Activated CD4-positive, alpha-beta T cell treated with anti-CD3 and anti-CD28 coated beads for 48 hours (primary cell): ENCODE measurements around the gene ASF1B.

Experiments
- DNase-seq: peaks from one replicate; pipeline ENCODE4 v3.0.0-alpha.2; 2020

ASF1B gene

GRCh38 chr19:14105680-14106079 lies 30.7 kb downstream of the ASF1B start:
- DNase-seq = no peak

GRCh38 chr19:14103310-14103709 lies 33.1 kb downstream of the ASF1B start:
- DNase-seq = no peak

GRCh38 chr19:14102756-14103155 lies 33.6 kb downstream of the ASF1B start:
- DNase-seq = no peak

GRCh38 chr19:14102102-14102696 lies 34.2 kb downstream of the ASF1B start:
- no peak for DNase-seq

GRCh38 chr19:14101003-14101545 lies 35.3 kb downstream of the ASF1B start:
- no peak for DNase-seq

GRCh38 chr19:14097532-14098151 lies 38.7 kb downstream of the ASF1B start:
- DNase-seq = no peak

GRCh38 chr19:14096272-14096992 lies 40.0 kb downstream of the ASF1B start:
- DNase-seq = no peak

- no peak for DNase-seq
Measured at GRCh38 chr19:14094854-14095253, 41.5 kb downstream of the ASF1B start.

- DNase-seq = no peak
Measured at GRCh38 chr19:14093117-14093823, 43.1 kb downstream of the ASF1B start.

- DNase-seq = peak; percentile 57
Measured at GRCh38 chr19:14091813-14092462, 44.5 kb downstream of the ASF1B start.

GRCh38 chr19:14091081-14091812 lies 45.1 kb downstream of the ASF1B start:
- DNase-seq = peak; percentile 78

- DNase-seq = peak; percentile 84
Measured at GRCh38 chr19:14090509-14091080, 45.8 kb downstream of the ASF1B start, which contains the start of gene SAMD1. TSS of gene SAMD1 (minus strand) at chr19:14090751.

- peak; percentile 72 for DNase-seq
Measured at GRCh38 chr19:14089662-14090508, 46.5 kb downstream of the ASF1B start.

GRCh38 chr19:14089412-14089661 lies 47.1 kb downstream of the ASF1B start:
- peak; percentile 28 for DNase-seq

GRCh38 chr19:14088634-14089411 lies 47.6 kb downstream of the ASF1B start:
- DNase-seq = no peak

- DNase-seq = no peak
Measured at GRCh38 chr19:14086098-14086497, 50.3 kb downstream of the ASF1B start.

GRCh38 chr19:14085309-14085995 lies 50.9 kb downstream of the ASF1B start, which contains the start of gene C19orf67:
TSS of gene C19orf67 (minus strand) at chr19:14085783. CDS start at chr19:14085627, 156 bp downstream.
- DNase-seq = no peak

GRCh38 chr19:14082675-14082960 lies 53.8 kb downstream of the ASF1B start:
- DNase-seq = no peak
